Endothelial cell of umbilical vein (primary cell): ENCODE results near the gene CORO7. TPM values are rescaled to one million over a fixed set of nuclear protein-coding genes. Genes with fewer than 3 reads are reported as not detected.

Experiments
- BruUV-seq: library from RNA; stranded (reverse); fragments of 400-500 nt; replicated peaks from 2 replicates; lab custom pipeline; 2021; lab: Mats Ljungman, UMichigan
- CTCF ChIA-PET: fragments of 300-600, 350-600 bp; sonication (Branson Sonifier 250); formaldehyde crosslinking; loops from one replicate; lab custom pipeline; 2021; ENCODE audit warnings: antibody characterized with exemption, inconsistent platforms; lab: Charles Lee
- POLR2A ChIA-PET: fragments of 300-600, 350-600 bp; sonication (Branson Sonifier 250); formaldehyde crosslinking; loops from one replicate; lab custom pipeline; 2021; ENCODE audit warnings: antibody characterized with exemption, inconsistent platforms; lab: Charles Lee
- DNase-seq: peaks from one replicate; pipeline ENCODE4 v3.0.0-alpha.2; 2011; ENCODE audit warnings: low read depth, low spot score
- FAIRE-seq: peaks from 2 replicates; lab custom pipeline; 2011; peaks lifted over from hg19 to GRCh38; lab: Jason Lieb, UNC
- H2AFZ ChIP-seq: 2 replicates; pipeline ENCODE4 v1.6.0; 2012; ENCODE audit warnings: low read depth, low read length, control low read depth, inconsistent platforms
- H3K27ac ChIP-seq: 2 replicates; pipeline ENCODE4 v1.5.1; 2011; ENCODE audit warnings: low read depth, mild to moderate bottlenecking, control low read depth, low read length, moderate library complexity; ENCODE audit not compliant: insufficient read depth
- H3K27me3 ChIP-seq, 2 experiments: 2 replicates each; pipeline versions ENCODE4 v1.6.0 to v1.6.1; 2011; ENCODE audit warnings: low read length in 2 of 2, mixed read lengths in 1 of 2; ENCODE audit not compliant: control insufficient read depth in 2 of 2, insufficient read depth in 2 of 2
- H3K36me3 ChIP-seq, 2 experiments: 2 replicates in 1 of 2; 3 replicates in 1 of 2; pipeline ENCODE4 v1.5.1; 2011; ENCODE audit warnings: low read length in 2 of 2, mild to moderate bottlenecking in 1 of 2, moderate library complexity in 1 of 2; ENCODE audit not compliant: control insufficient read depth in 2 of 2, insufficient read depth in 2 of 2; ENCODE audit errors: extremely low read depth in 1 of 2
- H3K4me1 ChIP-seq: 3 replicates; pipeline ENCODE4 v1.5.1; 2011; ENCODE audit warnings: mild to moderate bottlenecking, low read length; ENCODE audit not compliant: control insufficient read depth, insufficient read depth; ENCODE audit errors: extremely low read depth
- H3K4me2 ChIP-seq: 2 replicates; pipeline ENCODE4 v1.6.1; 2011; ENCODE audit warnings: low read length, control low read depth, mixed read lengths; ENCODE audit not compliant: insufficient read depth
- H3K4me3 ChIP-seq, 3 experiments: fragments of 200-600 bp in 1 of 3; sonication (generic), shearing (Covaris generic) in 1 of 3; replicated peaks in 1 of 3; 2 replicates each; pipeline ENCODE4 v1.5.1; 2011 to 2016; ENCODE audit warnings: control low read depth in 3 of 3, low read length in 3 of 3, mild to moderate bottlenecking in 2 of 3, inconsistent platforms in 1 of 3, low read depth in 1 of 3, moderate library complexity in 1 of 3; ENCODE audit not compliant: insufficient read depth in 1 of 3
- H3K79me2 ChIP-seq: 2 replicates; pipeline ENCODE4 v1.6.0; 2012; ENCODE audit warnings: low read length, inconsistent platforms; ENCODE audit not compliant: control insufficient read depth, insufficient read depth
- H3K9ac ChIP-seq: replicated peaks from 2 replicates; pipeline ENCODE3; 2011; ENCODE audit warnings: low read length, control low read depth; ENCODE audit not compliant: insufficient read depth; ENCODE audit errors: extremely low read depth
- H3K9me1 ChIP-seq: replicated peaks from 3 replicates; pipeline ENCODE4 v1.6.0; 2011; ENCODE audit warnings: mild to moderate bottlenecking, low read length; ENCODE audit not compliant: control insufficient read depth, insufficient read depth; ENCODE audit errors: extremely low read depth
- H3K9me3 ChIP-seq: replicated peaks from 2 replicates; pipeline ENCODE4 v1.5.1; 2012; ENCODE audit warnings: low read length, inconsistent platforms; ENCODE audit not compliant: control insufficient read depth, insufficient read depth
- H4K20me1 ChIP-seq: replicated peaks from 2 replicates; pipeline ENCODE3; 2011; ENCODE audit warnings: mild to moderate bottlenecking, low read length; ENCODE audit not compliant: control insufficient read depth, insufficient read depth; ENCODE audit errors: extremely low read depth
- EZH2 ChIP-seq: IDR thresholded peaks from 2 replicates; pipeline ENCODE4 v1.6.1; 2012; ENCODE audit warnings: borderline replicate concordance, low read depth, mild to moderate bottlenecking, moderate library complexity, low read length, inconsistent platforms; ENCODE audit not compliant: severe bottlenecking
- FOS ChIP-seq: IDR thresholded peaks from 2 replicates; pipeline ENCODE4 v1.6.1; 2011; ENCODE audit warnings: mild to moderate bottlenecking, low read length, moderate library complexity, borderline replicate concordance; ENCODE audit not compliant: insufficient read depth
- GATA2 ChIP-seq: IDR thresholded peaks from 2 replicates; pipeline ENCODE4 v1.7.0; 2011; ENCODE audit warnings: low read depth, mild to moderate bottlenecking, moderate library complexity, mixed read lengths, low read length; ENCODE audit not compliant: insufficient read length, insufficient read depth
- JUN ChIP-seq: IDR thresholded peaks from 2 replicates; pipeline ENCODE4 v1.6.1; 2011; ENCODE audit warnings: borderline replicate concordance, low read depth; ENCODE audit not compliant: insufficient read length, insufficient read depth
- MAX ChIP-seq: IDR thresholded peaks from 2 replicates; pipeline ENCODE4 v1.6.1; 2011; ENCODE audit not compliant: insufficient read depth, insufficient read length
- MYC ChIP-seq: IDR thresholded peaks from one replicate; pipeline ENCODE4 v1.6.1; 2011; ENCODE audit warnings: mild to moderate bottlenecking, low read depth, low read length
- POLR2A ChIP-seq: IDR thresholded peaks from 2 replicates; pipeline ENCODE4 v1.6.1; 2012; ENCODE audit warnings: low read depth, mild to moderate bottlenecking, control low read depth, low read length
- POLR2AphosphoS5 ChIP-seq: IDR thresholded peaks from 2 replicates; pipeline ENCODE4 v1.6.1; 2012; ENCODE audit warnings: low read depth, mild to moderate bottlenecking, control low read depth, low read length, moderate library complexity; ENCODE audit not compliant: insufficient read depth
- dilution Hi-C: fragments of 300-500 bp; cut with MboI; formaldehyde crosslinking; loops from one replicate; pipeline ENCODE4 v1.15.0; 2019; ENCODE audit warnings: low sequenced_read_pairs; ENCODE audit not compliant: extremely low pct_ligation_motif_present
- intact Hi-C: fragments of 100-400 bp; cut with micrococcal nuclease; formaldehyde crosslinking; loops from one replicate; pipeline ENCODE4 v1.10.0; 2022
- polyA plus RNA-seq, 4 experiments: library from polyadenylated mRNA; depleted of rRNA in 3 of 4; stranded (reverse) in 3 of 4; unstranded in 1 of 4; fragments of >200 nt; gene quantifications; 2 replicates each; pipeline versions ENCODE4 v1.2.1 to v1.2.3, GENCODE V29; 2011 to 2012; ENCODE audit warnings: missing spikeins in 1 of 4
- total RNA-seq: library from RNA; stranded (reverse); gene quantifications from 2 replicates; pipeline ENCODE4 v1.2.3, GENCODE V29; 2021
- TF ChIP-seq, protein P1 (sequence below), 2 donors: IDR thresholded peaks; 1 replicate in 1 of 2; 2 replicates in 1 of 2; pipeline ENCODE4 v1.5.1; 2011; ENCODE audit warnings: low read length in 2 of 2, mild to moderate bottlenecking in 2 of 2, moderate library complexity in 2 of 2, control low read depth in 1 of 2, inconsistent platforms in 1 of 2, low read depth in 1 of 2; ENCODE audit not compliant: insufficient read depth in 1 of 2; ENCODE audit errors: extremely low read depth in 1 of 2

The CORO7 gene
- total and polyA plus RNA-seq, 2 donors (not counting 3 experiments of a cell fraction or from before 2014, with no cell fraction given), result 42.5 to 72.3 TPM

DNA sequence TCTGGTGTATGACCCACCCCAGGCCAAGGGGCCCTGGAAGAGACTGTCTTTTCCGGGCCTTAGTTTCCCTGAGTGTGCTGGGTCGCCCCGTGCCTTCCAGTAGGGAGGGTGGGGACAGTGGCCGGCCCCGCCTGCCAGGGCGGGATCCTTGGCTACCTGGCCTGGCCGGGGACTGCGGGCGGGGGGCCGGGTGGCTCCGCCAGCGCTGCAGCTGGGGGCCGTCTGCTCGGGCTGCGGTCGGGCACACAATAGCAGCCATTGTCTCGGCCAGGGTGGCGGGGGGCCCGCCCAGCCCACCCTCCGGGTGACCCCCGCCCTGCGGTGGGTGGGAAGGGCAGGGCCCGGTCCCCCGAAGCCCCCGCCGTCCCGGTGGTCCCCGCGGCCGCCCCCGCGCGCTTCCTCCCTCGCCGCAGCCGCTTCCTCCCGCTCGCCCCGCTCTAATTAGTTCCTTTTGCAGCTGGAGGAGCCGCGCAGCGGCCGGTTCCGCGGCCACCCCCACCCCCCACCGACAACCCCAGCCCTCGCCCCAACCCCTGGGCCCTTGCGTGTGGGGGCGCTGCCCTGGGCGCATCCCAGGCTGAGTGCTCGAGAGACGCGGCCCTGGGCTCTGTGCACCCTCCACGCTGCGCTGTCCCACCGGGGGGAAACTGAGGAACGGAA lies 88.9 kb downstream of the CORO7 start:
- Histone ChIP-seq H3K79me2 (peaks cover 33% of the 10 kb centered on the region), H3K27ac (peak overlapping the region; percentile 32), H2AFZ (peak overlapping the region; percentile 54), H3K27me3 (no peaks in the 10 kb centered on the region), H3K9me3 (no peaks in the 10 kb centered on the region), H3K4me2 (peak overlapping the region; percentile 59), H3K9ac (peak overlapping the region; percentile 34), H3K36me3 (peaks cover 0 to under 1% of the 10 kb centered on the region in 2 experiments), H4K20me1 (no peaks in the 10 kb centered on the region), H3K4me1 (peaks cover 30% of the 10 kb centered on the region), H3K4me3 (peak overlapping the region in 1 of 3 experiments; percentile 44), H3K9me1 (no peaks in the 10 kb centered on the region)
- intact Hi-C loops, result loop anchor here (1.0 kb wide), 2 partner anchors 18 to 73 kb away; no protein-coding TSS in a partner anchor
- dilution Hi-C loops, result no loop called here
- ChIA-PET POLR2A (no interaction called here), CTCF (interaction anchor here (0.8 to 8.9 kb wide), 24 partner anchors 11 to 345 kb away, joined by 3 to 198 read pairs (median 6); partner anchors contain the start of genes GLIS2, PAM16 and TFAP4)
- no TSS peak for BruUV-seq
- no peak for DNase-seq
- no peak for TF ChIP-seq FOS
- TF ChIP-seq JUN, result no peak
- no peak for TF ChIP-seq EZH2
- TF ChIP-seq POLR2AphosphoS5, result no peak
- no peak for TF ChIP-seq MAX
- TF ChIP-seq POLR2A, result no peak
- no peak for TF ChIP-seq GATA2
- TF ChIP-seq, protein P1, sequence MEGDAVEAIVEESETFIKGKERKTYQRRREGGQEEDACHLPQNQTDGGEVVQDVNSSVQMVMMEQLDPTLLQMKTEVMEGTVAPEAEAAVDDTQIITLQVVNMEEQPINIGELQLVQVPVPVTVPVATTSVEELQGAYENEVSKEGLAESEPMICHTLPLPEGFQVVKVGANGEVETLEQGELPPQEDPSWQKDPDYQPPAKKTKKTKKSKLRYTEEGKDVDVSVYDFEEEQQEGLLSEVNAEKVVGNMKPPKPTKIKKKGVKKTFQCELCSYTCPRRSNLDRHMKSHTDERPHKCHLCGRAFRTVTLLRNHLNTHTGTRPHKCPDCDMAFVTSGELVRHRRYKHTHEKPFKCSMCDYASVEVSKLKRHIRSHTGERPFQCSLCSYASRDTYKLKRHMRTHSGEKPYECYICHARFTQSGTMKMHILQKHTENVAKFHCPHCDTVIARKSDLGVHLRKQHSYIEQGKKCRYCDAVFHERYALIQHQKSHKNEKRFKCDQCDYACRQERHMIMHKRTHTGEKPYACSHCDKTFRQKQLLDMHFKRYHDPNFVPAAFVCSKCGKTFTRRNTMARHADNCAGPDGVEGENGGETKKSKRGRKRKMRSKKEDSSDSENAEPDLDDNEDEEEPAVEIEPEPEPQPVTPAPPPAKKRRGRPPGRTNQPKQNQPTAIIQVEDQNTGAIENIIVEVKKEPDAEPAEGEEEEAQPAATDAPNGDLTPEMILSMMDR (IDR thresholded peaks at IDR 0.05; ENCODE audit: extremely low read depth in 1 of 2, insufficient read depth in 1 of 2, low read depth in 1 of 2, low read length in 2 of 2), result no peak
- no peak for TF ChIP-seq MYC
- peak; percentile 4 for FAIRE-seq
